NCI-H524 treated with DMSO at 0.1 percent for 48 hours (cell line): Measurements from ENCODE around the gene CDC34.

Source experiments
- DNase-seq: peaks from one replicate; lab custom pipeline; 2025; lab: John Stamatoyannopoulos, UW

Gene CDC34

GRCh38 chr19:522726-523125, 8.8 kb upstream of the CDC34 start:
- no peak for DNase-seq

- DNase-seq, result no peak
Measured at GRCh38 chr19:524062-524674, 7.4 kb upstream of the CDC34 start.

- DNase-seq, result no peak
Measured at GRCh38 chr19:525029-525428, 6.5 kb upstream of the CDC34 start.

- DNase-seq, result no peak
Measured at GRCh38 chr19:525857-526419, 5.6 kb upstream of the CDC34 start.

- no peak for DNase-seq
Measured at GRCh38 chr19:530134-531008, 1.2 kb upstream of the CDC34 start.

GRCh38 chr19:531009-531752, 379 bp upstream of the CDC34 start:
- no peak for DNase-seq

- DNase-seq, result no peak
Measured at GRCh38 chr19:532561-533363, 1.2 kb downstream of the CDC34 start.

- DNase-seq, result no peak
Measured at GRCh38 chr19:533364-534058, 2.0 kb downstream of the CDC34 start.

- DNase-seq, result no peak
Measured at GRCh38 chr19:534088-534487, 2.5 kb downstream of the CDC34 start.

- no peak for DNase-seq
Measured at GRCh38 chr19:535017-535835, 3.7 kb downstream of the CDC34 start.

- no peak for DNase-seq
Measured at GRCh38 chr19:536031-536880, 4.7 kb downstream of the CDC34 start.

- DNase-seq, result no peak
Measured at GRCh38 chr19:536881-537404, 5.4 kb downstream of the CDC34 start.

- no peak for DNase-seq
Measured at GRCh38 chr19:538641-539428, 7.3 kb downstream of the CDC34 start.

GRCh38 chr19:539429-540030, 8.0 kb downstream of the CDC34 start:
- DNase-seq, result no peak

- DNase-seq, result no peak
Measured at GRCh38 chr19:540867-541637, 9.5 kb downstream of the CDC34 start.

GRCh38 chr19:541699-542098, 10.1 kb downstream of the CDC34 start:
- DNase-seq, result no peak
